Islet of Langerhans (tissue), 1 donor: ENCODE data around the gene CACNA2D2.

Experiments used
- FAIRE-seq: peaks from one replicate; lab custom pipeline; 2011; peaks lifted over from hg19 to GRCh38; lab: Jason Lieb, UNC

The CACNA2D2 gene

DNA sequence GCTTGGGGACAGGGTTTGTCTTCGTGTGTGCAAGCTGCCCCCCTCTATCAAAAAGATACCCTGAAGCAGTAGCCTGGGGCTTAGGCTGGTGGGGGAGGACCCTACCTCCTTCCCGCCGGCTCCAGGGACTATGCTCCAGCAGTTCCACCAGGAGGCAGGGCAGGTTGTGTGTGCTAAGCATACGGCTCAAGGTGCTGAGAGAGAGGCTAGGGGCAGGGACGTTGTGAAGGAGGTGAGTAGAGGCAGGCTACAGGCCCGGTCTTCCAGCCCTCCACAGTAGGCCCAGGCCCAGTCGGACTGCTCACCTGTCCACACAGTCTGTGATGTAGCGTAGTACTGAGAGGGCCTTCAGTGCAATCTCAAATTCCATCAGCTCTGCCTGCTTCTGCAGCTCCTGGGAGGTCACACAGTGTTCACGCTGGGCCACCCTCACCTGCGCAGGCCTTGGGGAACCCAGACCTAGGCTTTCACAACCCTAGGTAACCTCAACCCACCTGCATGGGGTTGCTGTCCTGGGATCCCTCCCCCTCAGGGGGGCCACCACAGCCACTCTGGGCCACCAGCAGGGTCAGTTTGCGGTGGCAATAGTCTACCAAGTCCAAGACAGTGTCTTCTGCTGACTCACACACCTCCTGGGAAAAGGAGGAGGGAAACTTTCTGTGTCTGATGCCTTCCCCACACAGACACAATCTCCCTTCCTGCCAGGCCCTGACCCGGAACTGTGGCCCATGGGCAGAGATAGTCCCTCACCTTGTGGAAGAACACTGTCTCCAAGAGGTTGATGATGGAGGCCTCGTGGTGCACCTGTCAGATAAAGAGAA is 160.4 kb downstream of the CACNA2D2 start:
- FAIRE-seq: no peak

DNA sequence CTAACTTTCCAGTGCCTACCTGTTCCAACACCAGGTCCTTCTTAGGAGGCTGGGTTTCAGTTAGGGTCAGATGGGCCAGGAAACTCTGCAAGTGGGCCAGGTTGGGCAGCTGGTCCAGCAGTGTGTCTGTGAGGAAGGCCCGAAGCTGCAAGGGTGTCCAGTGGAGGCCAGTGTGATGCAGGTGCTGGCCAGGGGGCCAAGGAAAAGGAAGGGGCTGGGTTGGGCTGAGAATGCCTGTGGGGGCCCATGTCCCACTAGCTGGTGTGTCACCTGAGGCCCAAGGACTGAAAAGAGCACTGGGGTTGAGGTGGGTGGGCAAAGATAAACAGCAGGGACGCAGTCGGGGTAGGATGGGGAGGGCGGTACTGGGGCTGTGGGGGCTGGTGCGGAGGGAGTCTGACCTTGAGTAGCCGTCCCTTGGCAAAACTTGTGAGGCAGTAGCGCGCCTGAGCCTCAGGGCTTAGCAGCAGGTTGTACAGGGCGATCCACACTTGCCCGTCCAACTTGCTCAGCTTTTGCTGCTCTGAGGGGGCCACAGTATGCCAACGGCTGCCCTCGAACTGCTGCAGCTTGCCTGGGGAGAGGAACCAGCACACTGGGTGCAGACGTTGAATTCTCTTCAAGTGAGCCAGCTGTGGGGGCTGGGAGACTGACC is 161.3 kb downstream of the CACNA2D2 start:
- no peak for FAIRE-seq

DNA sequence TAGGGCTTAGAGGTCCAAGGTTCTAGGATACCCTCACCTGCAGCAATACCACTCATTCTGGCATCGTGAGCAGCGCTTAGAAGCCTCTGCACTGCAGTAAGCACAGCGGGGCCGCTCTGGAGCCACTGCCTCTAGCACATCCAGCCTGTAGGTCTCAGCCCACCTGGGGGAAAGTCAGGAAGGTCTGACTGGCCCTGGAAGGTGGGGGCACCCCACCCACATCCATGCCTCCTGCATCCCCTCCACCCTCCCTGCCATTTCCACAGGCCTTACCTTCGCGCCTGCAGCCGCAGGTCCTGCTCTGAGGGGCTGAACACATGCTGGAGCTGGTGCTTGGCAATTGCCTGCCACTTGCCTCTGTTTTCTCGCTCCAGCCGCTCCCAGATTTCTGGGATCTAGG is 161.9 kb downstream of the CACNA2D2 start:
- FAIRE-seq: no peak

DNA sequence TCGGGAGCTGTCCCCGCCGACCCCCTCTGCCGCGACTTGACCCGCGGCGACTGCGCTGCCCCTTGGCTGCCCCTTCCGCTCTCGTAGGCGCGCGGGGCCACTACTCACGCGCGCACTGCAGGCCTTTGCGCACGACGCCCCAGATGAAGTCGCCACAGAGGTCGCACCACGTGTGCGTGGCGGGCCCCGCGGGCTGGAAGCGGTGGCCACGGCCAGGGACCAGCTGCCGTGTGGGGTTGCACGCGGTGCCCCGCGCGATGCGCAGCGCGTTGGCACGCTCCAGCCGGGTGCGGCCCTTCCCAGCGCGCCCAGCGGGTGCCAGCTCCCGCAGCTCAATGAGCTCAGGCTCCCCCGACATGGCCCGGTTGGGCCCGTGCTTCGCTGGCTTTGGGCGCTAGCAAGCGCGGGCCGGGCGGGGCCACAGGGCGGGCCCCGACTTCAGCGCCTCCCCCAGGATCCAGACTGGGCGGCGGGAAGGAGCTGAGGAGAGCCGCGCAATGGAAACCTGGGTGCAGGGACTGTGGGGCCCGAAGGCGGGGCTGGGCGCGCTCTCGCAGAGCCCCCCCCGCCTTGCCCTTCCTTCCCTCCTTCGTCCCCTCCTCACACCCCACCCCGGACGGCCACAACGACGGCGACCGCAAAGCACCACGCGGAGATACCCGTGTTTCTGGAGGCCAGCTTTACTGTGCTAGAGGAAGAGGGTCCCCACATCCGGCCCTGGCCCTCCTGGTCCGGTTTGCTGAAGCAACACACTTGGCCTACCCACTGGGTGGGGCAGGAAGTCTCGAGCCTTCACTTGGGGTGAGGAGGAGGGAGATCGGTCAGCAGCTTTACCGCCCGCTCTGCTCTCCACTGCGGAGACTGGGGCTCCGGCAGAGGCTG is 162.7 kb downstream of the CACNA2D2 start, which contains the start of gene RASSF1:
Gene RASSF1 (minus strand): TSS at position 389 of the 882 bp plus-strand sequence. CDS start 31 bp downstream, at position 358.
- FAIRE-seq: no peak

DNA sequence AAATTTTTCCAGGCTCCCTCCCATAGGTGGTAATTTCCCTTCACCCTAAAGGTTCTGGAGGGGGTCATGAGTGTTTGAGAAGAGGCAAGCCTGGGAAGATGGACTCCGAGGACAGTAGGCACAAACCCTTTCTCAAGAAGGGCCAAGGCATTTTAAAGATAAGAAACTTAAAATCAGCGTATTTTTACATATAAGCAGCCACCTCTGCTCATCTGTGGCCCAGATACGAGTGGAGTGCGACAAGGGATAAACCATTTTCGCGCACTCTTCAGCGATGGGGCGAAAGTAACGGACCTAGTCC is 163.3 kb downstream of the CACNA2D2 start:
- FAIRE-seq: no peak

DNA sequence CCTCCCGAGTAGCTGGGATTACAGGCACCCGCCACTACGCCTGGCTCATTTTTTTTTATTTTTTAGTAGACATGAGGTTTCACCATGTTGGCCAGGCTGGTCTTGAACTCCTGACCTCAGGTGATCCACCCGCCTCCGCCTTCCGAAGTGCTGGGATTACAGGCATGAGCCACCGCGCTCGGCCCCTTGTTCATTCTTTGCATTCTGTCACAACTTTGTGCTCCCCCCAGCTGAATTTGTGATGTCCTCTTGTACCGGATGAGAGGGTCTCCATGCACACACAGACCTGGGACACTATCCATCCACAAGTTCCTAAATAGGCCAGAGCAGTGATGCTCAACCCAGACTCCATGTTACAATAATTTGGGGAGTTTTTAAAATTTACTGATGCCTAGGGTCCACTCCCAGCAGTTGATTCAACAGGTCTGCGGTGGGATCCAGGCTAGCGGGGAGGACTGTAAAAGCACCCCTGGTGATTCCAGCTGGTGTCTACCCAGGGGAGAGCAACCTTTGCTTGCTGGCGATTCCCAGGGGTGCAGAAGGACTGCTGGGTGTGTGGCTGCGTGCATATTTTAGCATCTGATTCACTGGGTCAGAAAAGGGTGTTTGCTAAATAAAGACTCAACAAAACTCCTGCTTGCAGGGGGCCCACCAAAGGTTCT is 163.8 kb downstream of the CACNA2D2 start:
- no peak for FAIRE-seq

DNA sequence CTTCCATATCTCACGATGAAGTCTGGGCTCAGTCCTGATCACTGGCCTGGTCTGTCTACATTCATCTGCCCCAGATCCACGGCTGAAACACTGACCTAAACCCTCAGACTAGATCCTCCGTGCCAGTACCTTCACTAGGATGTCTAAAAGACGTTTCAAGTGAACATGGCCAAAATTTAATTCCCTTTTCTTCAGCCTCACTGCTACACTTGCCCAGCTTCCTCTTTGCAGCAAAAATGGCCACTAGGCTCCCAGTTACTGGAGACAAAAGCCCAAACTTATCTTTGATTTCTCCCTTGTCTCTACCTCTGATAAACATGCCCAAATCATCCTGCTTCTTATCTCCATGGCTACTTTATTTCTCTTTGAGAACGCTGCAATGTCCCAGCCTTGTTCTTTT is 164.5 kb downstream of the CACNA2D2 start:
- FAIRE-seq: no peak

DNA sequence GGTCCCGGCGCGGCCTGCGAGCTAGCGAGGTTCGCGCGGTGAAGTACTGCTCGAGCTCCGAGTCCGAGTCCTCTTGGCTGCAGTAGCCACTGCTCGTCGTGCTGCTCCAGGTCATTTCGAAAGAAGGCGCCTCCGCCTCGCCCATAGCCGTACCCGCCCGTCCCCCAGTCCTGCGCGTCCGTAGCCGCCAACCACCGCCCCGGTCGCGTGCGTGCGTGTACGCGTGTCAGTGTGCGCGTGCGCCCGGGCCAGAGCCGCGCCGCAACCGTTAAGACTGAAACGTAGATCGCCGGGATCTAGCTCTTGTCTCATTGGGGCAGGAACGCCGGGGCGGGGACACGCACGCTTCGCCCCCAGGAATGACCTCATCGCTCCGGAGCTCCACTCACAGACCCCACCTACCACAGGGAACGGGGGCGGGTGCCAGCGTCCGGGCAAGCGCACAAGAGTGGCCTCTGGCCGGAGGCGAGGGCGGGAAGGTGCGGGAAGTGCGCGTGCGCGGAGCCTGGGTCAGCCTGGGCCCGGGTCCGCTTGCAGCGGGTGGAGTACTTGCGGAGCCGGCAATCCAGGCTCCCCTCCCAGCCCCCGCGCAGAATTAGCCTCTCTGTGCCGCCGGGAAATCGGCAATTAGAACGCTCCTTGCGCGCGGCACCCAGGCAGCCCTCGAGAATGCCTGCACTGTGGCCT is 166.1 kb downstream of the CACNA2D2 start:
- FAIRE-seq: peak; percentile 89

DNA sequence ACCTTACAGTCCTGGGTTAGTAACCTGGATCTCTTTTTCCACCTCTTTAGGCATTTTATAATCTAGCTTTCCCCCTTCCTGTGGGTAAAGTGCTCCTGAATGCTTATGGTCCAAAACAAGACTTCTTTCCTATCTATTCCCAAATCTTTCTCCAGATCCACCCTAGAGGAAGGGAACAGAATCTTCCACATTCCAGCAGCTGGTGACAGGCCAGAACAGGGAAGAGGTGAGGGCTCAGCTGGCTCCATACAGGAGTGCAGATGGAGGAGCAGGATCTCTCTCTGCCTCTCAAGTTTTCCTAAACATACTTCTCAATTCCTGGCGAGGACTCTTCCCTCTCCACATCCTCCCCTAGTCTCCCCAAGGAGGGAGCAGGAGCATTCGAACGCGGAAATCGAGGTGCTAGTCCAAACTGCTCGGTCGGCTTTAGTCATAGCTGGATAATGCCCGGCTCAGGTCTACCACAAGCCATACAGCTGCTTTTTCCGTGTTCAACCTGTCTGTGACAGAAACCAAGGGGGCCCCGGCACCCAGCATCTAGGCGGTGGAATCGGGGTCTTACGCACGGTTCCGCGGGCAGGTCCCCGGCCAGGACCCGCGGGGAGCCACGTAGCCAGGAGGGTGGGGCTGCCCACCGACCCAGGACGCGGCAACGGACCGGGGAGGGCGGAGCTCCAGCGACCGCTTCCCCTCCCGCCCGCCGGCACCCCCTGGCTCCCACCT is 166.8 kb downstream of the CACNA2D2 start:
- no peak for FAIRE-seq

DNA sequence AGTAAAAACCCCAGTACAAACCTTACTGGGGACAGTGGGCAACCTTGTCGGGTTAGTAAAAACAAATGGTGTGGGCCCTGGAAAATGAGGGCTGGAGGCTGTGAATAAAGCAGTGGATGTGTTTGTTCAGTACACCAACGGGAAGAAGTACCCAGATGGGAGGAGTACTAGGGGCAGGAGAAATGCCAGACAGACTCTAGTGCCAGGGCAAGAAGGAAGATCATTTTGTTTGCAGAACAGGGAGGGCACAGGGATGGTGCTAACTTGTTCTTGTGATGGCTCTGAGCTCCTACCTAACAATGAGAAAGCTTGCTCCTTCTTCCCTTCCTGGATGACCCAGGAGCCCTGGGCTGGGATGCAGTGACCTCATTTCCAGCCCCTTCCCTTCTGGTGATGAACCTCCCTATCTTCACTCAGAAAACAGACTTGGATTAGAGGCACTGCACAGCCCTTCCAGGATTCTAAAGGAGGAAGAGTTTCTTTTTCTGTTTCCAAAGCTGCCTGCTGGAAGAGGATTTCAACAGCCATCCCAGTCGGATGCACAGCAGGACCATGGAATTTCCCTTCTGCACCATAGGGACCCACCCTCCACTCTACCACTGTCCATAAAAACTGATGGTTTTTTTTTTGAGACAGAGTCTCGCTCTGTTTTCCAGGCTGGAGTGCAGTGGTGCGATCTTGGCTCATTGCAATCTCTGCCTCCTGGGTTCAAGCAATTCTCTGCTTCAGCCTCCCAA is 168.9 kb downstream of the CACNA2D2 start:
- FAIRE-seq: no peak

DNA sequence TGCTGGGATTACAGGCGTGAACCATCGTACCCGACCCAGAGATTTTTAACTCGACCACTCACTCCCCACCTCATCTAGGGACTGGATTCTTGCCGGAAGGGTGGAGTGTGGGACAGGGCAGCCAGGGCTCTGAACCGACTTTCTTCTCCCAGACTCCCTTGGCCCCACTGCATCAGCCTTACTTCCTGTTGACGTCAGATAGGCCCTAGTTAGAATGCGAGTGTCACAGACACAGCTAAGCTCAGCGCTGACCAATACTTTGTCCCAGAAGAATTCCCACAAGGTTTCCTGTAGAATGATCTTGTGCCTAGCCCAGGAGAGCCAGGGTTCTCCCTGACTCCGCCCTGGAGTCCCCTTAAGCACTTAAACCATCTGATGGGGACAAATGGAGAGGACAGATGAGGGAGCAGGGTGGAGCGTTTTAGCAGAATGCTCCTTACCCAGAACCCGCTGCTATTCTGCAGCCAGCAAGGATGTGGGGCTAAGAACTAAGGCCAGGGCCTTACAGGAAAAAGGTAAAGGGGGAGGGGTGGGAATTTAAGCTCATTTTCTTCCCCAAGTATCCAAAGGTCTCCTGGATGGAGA is 169.6 kb downstream of the CACNA2D2 start:
- no peak for FAIRE-seq

DNA sequence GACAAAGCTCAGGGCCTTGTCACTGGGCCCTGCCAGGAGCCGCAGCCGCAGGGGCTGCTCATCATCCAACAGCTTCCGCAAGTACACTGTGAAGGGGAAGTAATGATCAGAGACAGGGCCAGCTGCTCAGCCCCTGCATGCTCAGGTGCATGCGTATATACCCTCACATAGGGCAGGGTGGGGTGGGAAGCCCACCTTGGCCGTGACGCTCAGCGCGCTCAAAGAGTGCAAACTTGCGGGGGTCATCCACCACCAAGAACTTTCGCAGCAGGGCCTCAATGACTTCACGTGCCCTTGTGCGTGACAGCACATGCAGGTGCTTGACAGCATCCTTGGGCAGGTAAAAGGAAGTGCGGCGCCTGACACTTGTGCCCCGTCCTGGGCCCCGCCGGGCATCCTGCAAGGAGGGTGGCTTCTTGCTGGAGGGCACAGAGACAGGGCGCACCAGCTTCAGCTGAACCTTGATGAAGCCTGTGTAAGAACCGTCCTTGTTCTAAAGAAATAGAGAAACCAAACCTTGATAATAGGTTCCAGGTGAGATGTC is 172.0 kb downstream of the CACNA2D2 start:
- no peak for FAIRE-seq

DNA sequence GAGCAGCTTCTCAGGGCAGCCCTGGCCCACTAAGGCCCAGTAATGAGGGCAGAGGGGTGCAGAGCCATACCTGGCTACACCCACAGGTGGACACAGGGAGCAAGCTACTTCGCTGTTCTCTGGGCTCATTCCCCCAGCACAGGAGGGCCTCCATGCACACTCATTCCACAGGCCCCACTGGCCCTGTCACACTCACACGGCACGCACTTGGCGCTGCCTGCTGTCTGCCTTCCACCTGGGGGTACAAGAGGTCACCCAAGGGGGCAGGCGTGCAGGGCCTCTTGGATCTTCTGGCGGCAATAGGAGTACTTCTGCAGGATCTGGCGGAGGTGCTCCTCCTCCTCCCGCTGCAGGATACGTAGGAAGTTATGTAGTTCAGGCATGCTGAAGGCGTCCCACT is 173.1 kb downstream of the CACNA2D2 start:
- FAIRE-seq: no peak

DNA sequence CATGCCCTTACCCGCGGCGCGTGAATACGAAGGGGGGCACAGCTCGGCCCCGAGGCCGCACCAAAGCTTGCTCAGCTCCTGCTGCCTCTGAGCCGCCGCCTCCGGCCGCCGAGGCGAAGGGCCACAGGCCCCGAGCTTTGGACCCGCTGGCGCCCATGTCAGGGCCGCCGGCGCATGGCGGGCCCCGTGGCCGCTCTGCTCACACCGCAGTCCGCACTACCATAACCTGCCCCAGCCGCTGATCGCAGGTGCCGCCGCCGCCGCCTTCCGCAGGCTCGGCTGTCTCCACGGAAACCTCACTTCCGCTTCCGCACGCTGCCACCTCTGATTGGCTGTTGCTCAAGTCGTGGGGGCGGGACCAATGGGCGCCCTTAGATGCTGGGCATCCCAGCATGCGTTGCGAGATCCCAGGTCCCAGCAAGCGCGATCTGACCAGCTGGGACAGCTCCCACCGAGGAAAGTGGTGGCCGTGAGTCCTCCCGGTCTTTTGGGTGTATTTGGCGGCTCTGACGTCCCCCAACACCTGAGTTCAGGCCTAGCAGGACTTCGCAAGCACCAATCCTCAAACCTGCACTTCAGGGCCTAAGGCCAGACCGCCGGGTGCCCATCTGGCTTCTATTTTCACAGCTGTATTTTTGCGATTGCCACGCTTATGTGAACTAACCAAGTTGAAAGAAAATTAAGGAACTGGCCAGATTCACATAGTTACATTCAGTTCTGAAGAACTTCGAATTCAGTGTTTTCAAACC is 175.3 kb downstream of the CACNA2D2 start, which contains the start of gene TUSC2:
Gene TUSC2 (minus strand): TSS at position 281 of the 749 bp plus-strand sequence. CDS start 124 bp downstream, at position 157.
- peak; percentile 79 for FAIRE-seq

DNA sequence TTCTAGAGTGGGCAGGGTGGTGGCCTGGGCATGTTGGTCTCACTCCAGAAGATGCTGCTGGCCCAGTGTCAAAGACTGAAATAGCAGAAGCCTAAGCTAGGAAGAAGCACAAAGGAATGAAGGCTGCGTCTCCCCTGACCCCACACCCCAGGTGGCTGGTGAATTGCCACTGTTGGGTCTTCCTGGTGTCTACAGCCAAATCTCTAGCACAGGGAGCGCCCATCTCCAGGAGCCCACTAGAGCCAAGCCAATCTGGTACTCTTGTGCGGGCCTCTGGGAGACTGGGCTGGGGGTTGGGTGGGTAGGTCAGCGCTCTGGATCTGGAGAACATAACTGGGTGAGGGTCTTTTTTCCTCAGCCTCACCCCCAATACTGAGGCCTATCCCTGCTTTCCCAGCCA is 176.3 kb downstream of the CACNA2D2 start:
- no peak for FAIRE-seq

DNA sequence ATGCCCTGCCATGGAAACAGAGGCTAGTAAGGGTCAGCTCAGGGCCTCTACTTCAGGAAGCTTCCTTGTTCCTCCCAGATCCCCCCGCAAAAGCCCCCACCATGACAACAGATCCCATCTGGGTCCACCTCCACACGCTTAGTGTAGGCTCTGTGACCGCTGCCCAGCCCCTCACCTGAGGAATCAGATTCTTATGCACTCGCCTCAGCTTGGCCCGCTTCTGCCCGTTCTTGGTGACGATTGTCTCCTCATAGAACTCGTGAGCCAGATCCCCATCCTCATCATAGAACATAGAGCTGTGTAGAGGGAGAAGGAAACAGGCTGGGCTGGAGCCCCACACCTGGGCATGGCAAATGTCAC is 177.3 kb downstream of the CACNA2D2 start:
- FAIRE-seq: no peak

DNA sequence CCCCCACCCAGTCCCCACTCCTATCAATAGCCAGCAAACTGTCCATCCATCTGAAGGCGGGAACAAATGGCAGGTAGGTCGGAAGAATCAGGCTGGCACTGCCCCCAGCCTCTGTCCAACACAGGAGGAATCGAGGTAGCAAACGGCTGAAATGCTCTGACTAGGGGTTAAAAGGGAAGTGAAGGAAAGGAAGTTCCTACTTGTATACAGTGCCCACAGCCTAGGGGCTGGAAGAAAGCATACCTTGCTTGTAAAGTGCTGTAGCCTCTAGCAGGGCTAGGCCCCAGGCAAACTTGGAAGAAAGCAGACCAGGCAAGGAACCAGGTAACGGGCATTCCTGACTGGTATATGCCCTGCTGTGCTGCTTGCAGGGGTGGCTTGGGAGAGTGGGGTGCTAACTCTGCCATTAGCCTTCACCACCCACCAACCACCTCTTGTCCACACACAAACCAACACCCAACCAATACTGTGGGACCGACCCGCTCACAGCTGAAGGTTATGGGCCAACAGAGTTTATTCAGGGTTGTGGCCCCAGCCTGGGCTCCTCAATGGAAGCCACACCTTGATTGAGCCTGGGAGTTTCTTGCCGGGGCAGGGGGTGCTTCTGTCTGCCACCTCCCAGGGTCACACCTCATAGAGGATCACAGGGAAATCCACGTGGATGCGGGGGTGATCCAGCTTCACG is 177.8 kb downstream of the CACNA2D2 start:
- no peak for FAIRE-seq

DNA sequence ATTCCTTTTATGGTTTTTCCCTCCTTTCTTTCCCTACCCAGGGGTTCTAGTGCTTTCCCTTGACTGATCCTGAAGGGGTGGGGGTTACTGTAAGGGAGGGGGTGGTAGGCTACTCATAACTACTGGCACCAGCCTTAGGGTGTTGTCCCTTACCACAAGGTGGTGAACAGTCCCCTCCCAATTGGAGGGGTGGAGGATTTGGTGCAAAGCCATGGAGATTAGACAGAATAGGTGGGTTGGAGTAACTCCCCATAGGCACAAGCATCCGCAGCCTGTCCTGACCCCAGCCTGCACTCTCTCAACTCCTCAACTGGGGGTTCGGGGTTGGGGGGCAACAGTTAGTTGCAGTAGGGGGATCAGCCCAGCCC is 178.3 kb downstream of the CACNA2D2 start:
- no peak for FAIRE-seq
